ENCODE measurements around the gene TMPRSS5. TPM values are rescaled to one million over a fixed set of nuclear protein-coding genes. Genes with fewer than 3 reads are reported as not detected.
"Not testable (repeated sequence)": the region's sequence is repeated elsewhere in the genome, so short reads cannot be mapped to it uniquely, and the experiment has no call there.

TMPRSS5 gene
- total and polyA plus RNA-seq, 2 donors, result 0.66 to 4.2 TPM

DNA sequence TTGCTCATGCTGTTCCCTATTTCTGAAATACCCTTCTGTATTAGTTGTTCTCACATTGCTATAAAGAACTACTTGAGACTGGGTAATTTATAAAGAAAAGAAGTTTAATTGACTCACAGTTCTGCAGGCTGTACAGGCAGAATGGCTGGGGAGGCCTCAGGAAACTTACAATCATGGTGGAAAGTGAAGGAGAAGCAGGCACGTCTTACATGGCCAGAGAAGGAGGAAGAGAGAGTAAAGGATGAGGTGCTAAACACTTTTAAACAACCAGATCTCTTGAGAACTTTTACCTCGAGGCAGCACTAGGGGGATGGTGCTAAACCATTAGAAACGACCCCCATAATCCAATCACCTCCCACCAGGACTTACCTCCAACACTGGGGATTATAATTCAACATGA, 14.4 kb upstream of the TMPRSS5 start:
- 74% methylated on average over 3 of the region's 3 CpGs for WGBS
- not testable (repeated sequence) for H3K4me3 ChIP-seq (ENCODE audit: low read depth, low read length); H3K36me3 ChIP-seq (ENCODE audit: insufficient read depth); DNase-seq (ENCODE audit: extremely low spot score); H3K4me1 ChIP-seq (ENCODE audit: insufficient read depth); H3K27ac ChIP-seq (ENCODE audit: low read depth)

DNA sequence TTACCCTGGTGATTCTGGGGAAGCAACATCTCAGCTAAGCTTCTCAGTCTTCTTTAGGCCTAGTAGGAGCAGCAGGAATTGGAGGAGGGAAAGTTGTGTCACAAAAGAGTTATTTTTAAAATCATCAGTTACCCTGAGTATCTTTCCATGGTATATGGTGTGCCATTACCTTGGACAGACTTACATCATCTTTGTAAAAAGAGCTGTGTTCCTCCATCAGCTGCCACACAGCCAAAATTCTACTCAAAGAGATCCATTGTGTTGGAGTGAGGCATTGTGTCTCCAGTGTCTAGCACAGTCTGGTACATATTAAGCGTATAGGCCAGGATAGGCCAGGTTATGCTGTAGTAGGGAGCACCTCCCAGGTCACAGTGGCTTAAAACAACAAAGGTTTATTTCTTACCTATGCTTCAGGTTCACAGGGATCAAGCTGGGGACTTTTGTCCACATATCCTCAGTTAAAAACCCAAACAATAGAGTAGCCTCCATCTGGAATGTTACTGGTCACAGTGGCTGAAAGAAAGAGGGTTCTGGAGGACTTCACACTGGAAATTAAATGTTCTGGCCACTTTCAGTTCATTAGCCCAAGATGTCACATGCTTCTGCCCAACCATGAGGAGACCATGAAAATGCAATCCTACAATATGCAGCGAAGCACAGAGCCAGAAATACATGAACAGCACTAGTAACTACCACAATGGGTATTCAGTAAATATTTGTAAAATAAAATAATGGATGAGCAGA, 9.9 kb upstream of the TMPRSS5 start:
- peaks cover 1% of the 10 kb centered on the region for H3K36me3 ChIP-seq (ENCODE audit: insufficient read depth)
- WGBS, result 97% methylated on average over 2 of the region's 2 CpGs
- no peak overlapping the region for H3K27ac ChIP-seq (ENCODE audit: low read depth)
- DNase-seq (ENCODE audit: extremely low spot score), result no peak
- no peak overlapping the region for H3K4me3 ChIP-seq (ENCODE audit: low read depth, low read length)
- H3K4me1 ChIP-seq (ENCODE audit: insufficient read depth), result no peaks in the 10 kb centered on the region

DNA sequence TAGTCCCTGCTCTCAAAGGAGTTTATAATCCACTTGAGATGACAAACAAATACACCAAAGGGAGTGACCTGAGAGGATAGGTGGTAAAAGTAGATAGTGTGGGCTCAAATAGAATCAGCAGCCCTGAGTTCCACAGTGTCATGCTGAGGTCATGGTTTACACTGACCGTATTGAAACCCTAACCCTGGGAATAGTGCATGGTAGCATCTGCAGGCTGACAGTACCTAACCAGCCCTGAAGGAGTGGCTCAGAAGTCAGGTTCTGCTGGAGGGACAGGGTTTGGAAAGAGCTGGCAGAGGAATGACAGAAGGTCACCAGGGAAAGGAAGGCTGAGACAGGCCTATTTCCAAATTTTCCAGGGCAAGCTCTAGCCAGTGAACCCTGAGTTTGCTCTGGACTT, 9.2 kb upstream of the TMPRSS5 start:
- no peak overlapping the region for H3K27ac ChIP-seq (ENCODE audit: low read depth)
- no peak for DNase-seq (ENCODE audit: extremely low spot score)
- no peak overlapping the region for H3K4me3 ChIP-seq (ENCODE audit: low read depth, low read length)
- peaks cover 1% of the 10 kb centered on the region for H3K36me3 ChIP-seq (ENCODE audit: insufficient read depth)
- H3K4me1 ChIP-seq (ENCODE audit: insufficient read depth), result no peaks in the 10 kb centered on the region
- WGBS, result 86% methylated on average over 1 of the region's 1 CpG

DNA sequence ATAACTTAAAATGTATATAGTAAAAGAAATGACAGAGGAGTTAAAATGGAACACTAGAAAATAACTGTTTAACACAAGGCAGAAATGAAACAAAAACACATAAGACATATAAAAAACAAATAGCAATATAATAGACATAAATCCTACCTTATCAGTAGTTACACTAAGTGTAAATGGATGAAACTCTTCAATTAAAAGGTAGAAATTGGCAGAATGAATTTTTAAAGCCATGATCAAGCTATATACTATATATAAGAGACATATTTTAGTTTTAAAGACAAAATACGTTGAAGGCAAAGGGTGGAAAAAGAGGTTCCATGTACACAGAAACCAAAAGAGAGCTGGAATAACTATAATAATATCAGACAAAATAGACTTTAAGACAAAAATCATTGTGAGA, 4.9 kb upstream of the TMPRSS5 start:
- no peak overlapping the region for H3K27ac ChIP-seq (ENCODE audit: low read depth)
- H3K4me3 ChIP-seq (ENCODE audit: low read depth, low read length), result no peak overlapping the region
- no peak for DNase-seq (ENCODE audit: extremely low spot score)
- no peaks in the 10 kb centered on the region for H3K4me1 ChIP-seq (ENCODE audit: insufficient read depth)
- 97% methylated on average over 1 of the region's 1 CpG for WGBS
- peaks cover 1% of the 10 kb centered on the region for H3K36me3 ChIP-seq (ENCODE audit: insufficient read depth)

DNA sequence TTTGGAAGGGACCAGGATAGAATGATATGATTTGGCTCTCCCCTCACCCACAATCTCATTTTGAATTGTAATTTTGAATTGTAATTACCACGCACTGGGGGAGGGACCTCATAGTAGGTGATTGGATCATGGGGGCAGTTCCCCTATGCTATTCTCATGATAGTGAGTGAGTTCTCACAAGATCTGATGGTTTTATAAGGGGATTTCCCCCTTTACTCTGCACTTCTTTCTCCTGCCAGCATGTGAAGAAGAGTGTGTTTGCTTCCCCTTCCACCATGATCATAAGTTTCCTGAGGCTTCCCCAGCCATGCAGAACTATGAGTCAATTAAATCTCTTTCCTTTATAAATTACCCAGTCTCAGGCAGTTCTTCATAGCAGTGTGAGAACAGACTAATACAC, 2.6 kb downstream of the TMPRSS5 start:
- H3K4me3 ChIP-seq (ENCODE audit: low read depth, low read length); H3K36me3 ChIP-seq (ENCODE audit: insufficient read depth); DNase-seq (ENCODE audit: extremely low spot score); H3K4me1 ChIP-seq (ENCODE audit: insufficient read depth); H3K27ac ChIP-seq (ENCODE audit: low read depth): not testable (repeated sequence)
- 89% methylated on average over 1 of the region's 1 CpG for WGBS

DNA sequence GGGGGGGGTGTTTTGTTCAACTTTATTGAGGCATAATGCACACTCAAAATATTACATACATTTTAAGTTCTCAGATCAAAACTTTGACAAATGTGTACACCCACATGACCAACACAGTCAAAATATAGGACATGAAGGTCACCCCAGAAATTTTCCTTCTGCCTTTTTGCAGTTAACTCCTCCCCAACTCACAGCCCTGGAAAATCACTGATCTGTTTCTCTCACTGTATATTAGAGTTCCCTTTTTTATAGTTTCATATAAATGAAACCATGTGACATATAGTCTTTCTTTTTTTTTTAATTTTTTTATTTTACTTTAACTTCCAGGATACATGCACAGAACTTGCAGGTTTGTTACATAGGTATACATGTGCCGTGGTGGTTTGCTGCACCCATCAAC, 4.6 kb downstream of the TMPRSS5 start:
- H3K4me3 ChIP-seq (ENCODE audit: low read depth, low read length), result no peak overlapping the region
- WGBS, result 97% methylated on average over 1 of the region's 1 CpG
- no peak for DNase-seq (ENCODE audit: extremely low spot score)
- no peaks in the 10 kb centered on the region for H3K4me1 ChIP-seq (ENCODE audit: insufficient read depth)
- no peaks in the 10 kb centered on the region for H3K36me3 ChIP-seq (ENCODE audit: insufficient read depth)
- no peak overlapping the region for H3K27ac ChIP-seq (ENCODE audit: low read depth)

DNA sequence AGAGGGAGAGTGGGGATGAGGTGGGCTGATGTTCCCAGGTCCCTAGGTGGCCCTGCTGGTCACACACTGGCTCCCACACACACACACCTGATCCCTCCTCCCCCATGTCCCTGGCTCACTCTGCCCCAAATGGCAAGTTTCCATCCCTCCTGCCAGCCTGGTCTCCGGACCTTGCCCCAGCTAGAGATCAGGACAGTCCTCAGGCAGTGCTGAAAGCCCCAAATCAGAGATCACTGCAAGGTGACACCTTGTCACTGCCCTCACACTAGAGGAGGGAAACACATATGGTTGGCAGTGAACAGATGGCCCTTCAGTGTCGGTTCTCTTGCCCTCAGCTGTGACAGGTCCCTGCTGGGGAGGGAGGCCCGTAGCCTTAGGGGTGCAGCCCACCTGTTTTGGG, 7.6 kb downstream of the TMPRSS5 start:
- Histone ChIP-seq H3K27ac (ENCODE audit: low read depth) (no peak overlapping the region), H3K4me1 (ENCODE audit: insufficient read depth) (no peaks in the 10 kb centered on the region), H3K36me3 (ENCODE audit: insufficient read depth) (no peaks in the 10 kb centered on the region), H3K4me3 (ENCODE audit: low read depth, low read length) (no peak overlapping the region)
- WGBS, result 81% methylated on average over 3 of the region's 3 CpGs
- no peak for DNase-seq (ENCODE audit: extremely low spot score)

DNA sequence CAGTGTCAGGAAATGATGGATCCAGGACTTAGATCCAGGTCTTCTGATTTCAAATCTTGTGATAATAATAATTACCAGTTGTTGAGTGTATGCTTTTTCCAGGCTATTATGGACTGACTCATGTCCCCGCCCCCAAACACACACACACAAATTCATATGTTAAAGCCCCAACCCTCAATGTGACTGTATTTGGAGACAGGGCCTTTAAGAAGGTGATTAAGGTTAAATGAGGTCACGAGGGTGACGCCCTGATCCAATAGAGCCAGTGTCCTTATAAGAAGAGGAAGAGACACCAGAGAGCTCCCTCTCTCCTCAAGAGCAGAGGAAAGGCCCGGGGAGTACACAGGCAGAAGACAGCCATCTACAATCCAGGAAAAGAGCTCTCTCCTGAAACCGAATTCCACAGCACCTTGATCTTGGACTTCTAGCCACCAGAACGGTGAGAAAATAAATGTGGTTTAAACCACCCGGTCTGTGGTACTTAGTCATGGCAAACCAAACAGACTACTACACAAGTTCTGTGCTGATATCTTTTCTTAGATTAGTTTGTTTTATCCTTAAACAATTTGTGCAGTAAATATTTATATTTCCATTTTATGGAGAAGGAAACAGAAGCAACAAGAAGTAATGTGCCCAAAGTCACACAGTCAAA, 8.2 kb downstream of the TMPRSS5 start:
- no peak overlapping the region for H3K27ac ChIP-seq (ENCODE audit: low read depth)
- 76% methylated on average over 7 of the region's 7 CpGs for WGBS
- no peak overlapping the region for H3K4me3 ChIP-seq (ENCODE audit: low read depth, low read length)
- H3K4me1 ChIP-seq (ENCODE audit: insufficient read depth), result no peaks in the 10 kb centered on the region
- DNase-seq (ENCODE audit: extremely low spot score), result no peak
- H3K36me3 ChIP-seq (ENCODE audit: insufficient read depth), result no peaks in the 10 kb centered on the region

DNA sequence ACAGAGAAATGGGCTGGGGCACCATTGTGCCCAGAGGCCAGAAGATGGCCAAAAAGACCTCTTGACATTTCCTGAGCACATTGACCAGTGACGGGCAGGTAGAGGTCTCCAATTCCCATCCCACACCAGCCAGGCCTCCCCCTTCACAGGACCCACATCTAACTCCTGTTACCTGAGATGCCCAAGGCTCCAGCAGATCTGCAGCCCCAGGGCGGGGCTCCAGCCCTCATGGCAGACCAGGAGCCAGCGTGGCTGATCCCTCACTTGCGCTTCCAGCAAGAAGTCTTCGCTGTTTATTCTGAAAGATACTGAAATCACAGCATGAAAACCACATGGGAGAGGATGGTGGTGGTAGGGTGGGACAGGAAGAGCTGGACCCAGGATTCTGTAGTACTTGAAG, 9.0 kb downstream of the TMPRSS5 start:
- WGBS, result 97% methylated on average over 5 of the region's 5 CpGs
- H3K4me1 ChIP-seq (ENCODE audit: insufficient read depth), result no peaks in the 10 kb centered on the region
- DNase-seq (ENCODE audit: extremely low spot score), result no peak
- no peaks in the 10 kb centered on the region for H3K36me3 ChIP-seq (ENCODE audit: insufficient read depth)
- H3K4me3 ChIP-seq (ENCODE audit: low read depth, low read length), result no peak overlapping the region
- H3K27ac ChIP-seq (ENCODE audit: low read depth), result no peak overlapping the region

DNA sequence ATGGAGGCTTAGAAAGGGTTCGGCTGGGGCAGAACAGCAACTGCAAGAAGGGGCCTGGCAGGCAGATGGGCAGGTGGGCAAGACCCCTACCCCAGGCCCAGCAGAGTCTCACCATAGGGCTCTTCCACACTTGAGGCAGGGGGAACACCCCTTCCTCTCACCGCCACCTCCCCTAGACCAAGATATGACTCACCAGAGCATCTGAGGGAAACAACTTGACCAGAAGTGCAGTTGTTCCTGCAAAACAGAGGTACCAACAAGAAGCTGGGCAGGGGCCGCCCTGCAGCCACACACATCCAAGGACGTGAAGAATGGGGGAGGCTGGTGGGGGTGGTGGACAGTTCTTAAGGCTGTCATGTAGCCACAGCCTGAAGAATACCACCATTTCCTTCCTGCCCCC, 10.9 kb downstream of the TMPRSS5 start:
- 96% methylated on average over 4 of the region's 4 CpGs for WGBS
- no peak overlapping the region for H3K27ac ChIP-seq (ENCODE audit: low read depth)
- H3K4me3 ChIP-seq (ENCODE audit: low read depth, low read length), result no peak overlapping the region
- H3K36me3 ChIP-seq (ENCODE audit: insufficient read depth), result no peaks in the 10 kb centered on the region
- no peak for DNase-seq (ENCODE audit: extremely low spot score)
- H3K4me1 ChIP-seq (ENCODE audit: insufficient read depth), result no peaks in the 10 kb centered on the region

DNA sequence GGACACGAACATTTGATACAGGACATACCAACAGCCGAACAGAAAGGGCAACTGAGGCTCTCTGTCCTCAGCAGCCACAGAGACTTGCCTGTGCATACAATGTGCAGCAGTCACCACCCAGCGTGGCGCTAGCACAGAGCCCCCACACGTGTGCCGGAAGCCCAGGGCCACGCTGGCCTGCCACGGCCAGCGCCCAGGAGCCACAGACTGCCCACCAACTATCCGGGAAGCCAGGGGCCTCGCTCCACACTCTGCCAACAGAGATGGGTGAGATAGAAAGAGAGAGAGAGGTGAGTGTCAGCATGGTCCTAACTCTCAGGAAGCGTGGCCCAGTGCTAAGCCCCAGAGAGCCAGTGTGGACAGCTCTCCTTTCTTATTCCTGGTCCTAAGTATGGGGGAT, 11.7 kb downstream of the TMPRSS5 start:
- Histone ChIP-seq H3K36me3 (ENCODE audit: insufficient read depth) (no peaks in the 10 kb centered on the region), H3K27ac (ENCODE audit: low read depth) (no peak overlapping the region), H3K4me1 (ENCODE audit: insufficient read depth) (no peaks in the 10 kb centered on the region), H3K4me3 (ENCODE audit: low read depth, low read length) (no peak overlapping the region)
- WGBS, result 97% methylated on average over 12 of the region's 12 CpGs
- no peak for DNase-seq (ENCODE audit: extremely low spot score)

DNA sequence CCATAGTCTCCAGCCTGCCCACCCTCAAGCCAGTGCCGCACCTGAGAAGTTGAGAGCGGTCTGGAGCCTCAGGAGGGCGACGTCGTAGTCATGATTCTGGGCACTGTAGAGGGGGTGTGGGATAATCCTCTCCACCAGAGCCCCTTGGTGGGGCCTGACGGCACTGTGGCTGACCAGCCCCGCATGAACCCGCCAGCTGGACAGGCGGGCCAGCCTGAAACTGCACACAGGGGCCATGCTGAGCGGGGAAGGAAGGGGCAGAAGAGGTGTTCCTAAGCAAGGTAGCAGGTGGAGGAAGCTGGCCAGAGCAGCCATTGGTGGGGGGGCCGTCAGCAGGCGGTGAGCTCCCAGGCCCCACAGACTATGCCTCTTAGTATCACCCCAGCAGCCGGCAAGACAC, 13.1 kb downstream of the TMPRSS5 start:
- 91% methylated on average over 13 of the region's 13 CpGs for WGBS
- DNase-seq (ENCODE audit: extremely low spot score), result no peak
- Histone ChIP-seq H3K4me3 (ENCODE audit: low read depth, low read length) (no peak overlapping the region), H3K4me1 (ENCODE audit: insufficient read depth) (no peaks in the 10 kb centered on the region), H3K36me3 (ENCODE audit: insufficient read depth) (no peaks in the 10 kb centered on the region), H3K27ac (ENCODE audit: low read depth) (no peak overlapping the region)

DNA sequence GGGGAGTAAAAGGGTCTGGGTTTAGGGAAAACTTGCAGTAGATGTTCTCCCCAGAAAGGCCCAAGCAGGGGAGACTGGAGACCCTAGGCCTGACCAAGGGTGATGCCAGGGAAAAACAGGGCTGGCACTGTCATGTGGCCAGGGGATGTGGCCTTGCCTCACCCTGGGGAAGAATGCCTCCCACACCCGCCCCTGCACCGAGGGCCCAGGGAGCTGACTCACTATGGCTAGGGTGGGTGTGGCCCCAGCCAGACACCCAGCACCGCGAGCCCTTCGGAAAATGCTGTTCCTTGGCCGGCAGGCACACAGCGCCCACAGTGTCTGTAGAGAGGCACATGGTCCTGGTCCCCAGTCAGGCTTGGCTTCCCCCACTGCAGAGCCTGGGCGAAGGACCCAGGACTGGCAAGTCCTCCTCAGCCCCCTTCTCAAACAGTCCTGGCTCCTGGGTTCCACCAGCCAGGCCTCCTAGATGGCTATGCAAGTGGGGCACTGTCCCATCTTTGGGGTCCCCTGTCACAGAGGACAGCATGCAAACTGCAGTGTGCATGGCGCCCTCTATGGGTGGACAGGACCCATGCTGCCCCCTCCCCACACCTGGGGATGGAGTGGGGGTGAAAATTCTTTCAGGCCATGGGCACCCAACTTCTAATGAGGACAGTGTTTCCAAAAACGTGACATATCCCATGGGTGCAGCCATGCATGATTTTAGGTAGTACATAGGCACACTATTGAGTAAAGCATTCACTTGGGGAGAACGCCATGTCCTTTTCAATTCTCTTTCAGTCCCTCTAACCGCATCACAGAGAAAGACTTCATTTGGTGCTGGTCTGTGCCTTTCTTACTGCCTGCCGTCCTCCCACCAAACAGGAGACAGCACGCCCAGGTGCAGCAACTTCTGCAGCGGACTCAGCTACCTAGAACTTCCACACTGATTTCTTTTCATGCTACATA, 15.2 kb downstream of the TMPRSS5 start:
- WGBS, result 82% methylated on average over 15 of the region's 15 CpGs
- no peak for DNase-seq (ENCODE audit: extremely low spot score)

More for the DNA sequence above, 15.2 kb downstream of the TMPRSS5 start:
- H3K4me1 ChIP-seq (ENCODE audit: insufficient read depth), result no peaks in the 10 kb centered on the region
- H3K27ac ChIP-seq (ENCODE audit: low read depth), result no peak overlapping the region
- H3K4me3 ChIP-seq (ENCODE audit: low read depth, low read length), result no peak overlapping the region
- no peaks in the 10 kb centered on the region for H3K36me3 ChIP-seq (ENCODE audit: insufficient read depth)
